ENCODE data around the gene GRAMD1C.

- TF ChIP-seq, protein P1, sequence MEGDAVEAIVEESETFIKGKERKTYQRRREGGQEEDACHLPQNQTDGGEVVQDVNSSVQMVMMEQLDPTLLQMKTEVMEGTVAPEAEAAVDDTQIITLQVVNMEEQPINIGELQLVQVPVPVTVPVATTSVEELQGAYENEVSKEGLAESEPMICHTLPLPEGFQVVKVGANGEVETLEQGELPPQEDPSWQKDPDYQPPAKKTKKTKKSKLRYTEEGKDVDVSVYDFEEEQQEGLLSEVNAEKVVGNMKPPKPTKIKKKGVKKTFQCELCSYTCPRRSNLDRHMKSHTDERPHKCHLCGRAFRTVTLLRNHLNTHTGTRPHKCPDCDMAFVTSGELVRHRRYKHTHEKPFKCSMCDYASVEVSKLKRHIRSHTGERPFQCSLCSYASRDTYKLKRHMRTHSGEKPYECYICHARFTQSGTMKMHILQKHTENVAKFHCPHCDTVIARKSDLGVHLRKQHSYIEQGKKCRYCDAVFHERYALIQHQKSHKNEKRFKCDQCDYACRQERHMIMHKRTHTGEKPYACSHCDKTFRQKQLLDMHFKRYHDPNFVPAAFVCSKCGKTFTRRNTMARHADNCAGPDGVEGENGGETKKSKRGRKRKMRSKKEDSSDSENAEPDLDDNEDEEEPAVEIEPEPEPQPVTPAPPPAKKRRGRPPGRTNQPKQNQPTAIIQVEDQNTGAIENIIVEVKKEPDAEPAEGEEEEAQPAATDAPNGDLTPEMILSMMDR (IDR thresholded peaks at IDR 0.05; ENCODE audit: low read length): no peak
- no peak for TF ChIP-seq EZH2 (IDR thresholded peaks at IDR 0.05; ENCODE audit: borderline replicate concordance, low read length)
Measured at GRCh38 chr3:113963879-113964278, 125.3 kb downstream of the GRAMD1C start.
